HepG2 (cell line): Measurements from ENCODE around the gene PRR35.

Source experiments
- BHLHE40 ChIP-seq: IDR thresholded peaks from 2 replicates; pipeline ENCODE4 v1.6.1; 2011; ENCODE audit warnings: low read length, improper control_type of control experiment
- CTCF ChIP-seq: sonication (generic); formaldehyde crosslinking; IDR thresholded peaks from 2 replicates; pipeline ENCODE4 v1.5.0; 2020; ENCODE audit warnings: mild to moderate bottlenecking, missing genetic modification reagents, moderate library complexity
- FOXK1 ChIP-seq: sonication (generic); formaldehyde crosslinking; IDR thresholded peaks from 2 replicates; pipeline ENCODE4 v1.4.0; 2020; ENCODE audit warnings: low read depth, missing genetic modification reagents, borderline replicate concordance
- NRL ChIP-seq: sonication (generic); formaldehyde crosslinking; IDR thresholded peaks from 2 replicates; pipeline ENCODE4 v1.5.0; 2020; ENCODE audit warnings: missing genetic modification reagents, mild to moderate bottlenecking, moderate library complexity, borderline replicate concordance
- RBM39 ChIP-seq: fragments of 200-400 bp; formaldehyde crosslinking; IDR thresholded peaks from one replicate; pipeline ENCODE4 v1.6.1; 2018; ENCODE audit warnings: antibody characterized with exemption, mild to moderate bottlenecking, low read depth, low read length; ENCODE audit not compliant: poor library complexity, severe bottlenecking
- ZNF619 ChIP-seq: sonication (generic); formaldehyde crosslinking; IDR thresholded peaks from 2 replicates; pipeline ENCODE4 v1.4.0; 2020; ENCODE audit warnings: mild to moderate bottlenecking, missing genetic modification reagents
- TF ChIP-seq, protein P1 (sequence below): fragments of 450-650 bp; IDR thresholded peaks from 2 replicates; pipeline ENCODE4 v1.6.1; 2017; ENCODE audit warnings: mild to moderate bottlenecking
- TF ChIP-seq, protein P2 (sequence below), 2 experiments: sonication (generic) in 1 of 2; formaldehyde crosslinking in 1 of 2; IDR thresholded peaks; 2 replicates each; pipeline versions ENCODE4 v1.4.0 to v1.6.1; 2018 to 2020; ENCODE audit warnings: missing genetic modification reagents in 2 of 2, borderline replicate concordance in 1 of 2, low read depth in 1 of 2, mild to moderate bottlenecking in 1 of 2, missing biosample characterization in 1 of 2

DNA sequence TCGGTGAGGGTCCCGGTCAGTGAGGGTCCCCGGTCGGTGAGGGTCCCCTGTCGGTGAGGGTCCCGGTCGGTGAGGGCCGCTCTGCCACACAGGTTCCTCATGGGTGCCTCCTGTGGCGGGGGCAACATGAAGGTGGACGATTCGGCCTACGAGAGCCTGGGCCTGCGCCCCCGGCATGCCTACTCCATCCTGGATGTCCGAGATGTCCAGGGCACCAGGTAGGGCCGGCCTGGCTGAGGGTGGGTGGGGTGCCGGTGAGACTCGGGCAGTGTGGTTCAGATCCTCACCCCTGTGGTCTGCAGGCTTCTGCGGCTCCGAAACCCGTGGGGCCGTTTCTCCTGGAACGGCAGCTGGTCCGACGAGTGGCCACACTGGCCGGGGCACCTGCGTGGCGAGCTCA is 9.0 kb upstream of the PRR35 start:
- TF ChIP-seq FOXK1 (CRISPR knock-in tag) (no peak), BHLHE40 (no peak), ZNF619 (no peak), RBM39 (no peak), CTCF (no peak), NRL (CRISPR knock-in tag) (no peak)
- TF ChIP-seq, protein P1, sequence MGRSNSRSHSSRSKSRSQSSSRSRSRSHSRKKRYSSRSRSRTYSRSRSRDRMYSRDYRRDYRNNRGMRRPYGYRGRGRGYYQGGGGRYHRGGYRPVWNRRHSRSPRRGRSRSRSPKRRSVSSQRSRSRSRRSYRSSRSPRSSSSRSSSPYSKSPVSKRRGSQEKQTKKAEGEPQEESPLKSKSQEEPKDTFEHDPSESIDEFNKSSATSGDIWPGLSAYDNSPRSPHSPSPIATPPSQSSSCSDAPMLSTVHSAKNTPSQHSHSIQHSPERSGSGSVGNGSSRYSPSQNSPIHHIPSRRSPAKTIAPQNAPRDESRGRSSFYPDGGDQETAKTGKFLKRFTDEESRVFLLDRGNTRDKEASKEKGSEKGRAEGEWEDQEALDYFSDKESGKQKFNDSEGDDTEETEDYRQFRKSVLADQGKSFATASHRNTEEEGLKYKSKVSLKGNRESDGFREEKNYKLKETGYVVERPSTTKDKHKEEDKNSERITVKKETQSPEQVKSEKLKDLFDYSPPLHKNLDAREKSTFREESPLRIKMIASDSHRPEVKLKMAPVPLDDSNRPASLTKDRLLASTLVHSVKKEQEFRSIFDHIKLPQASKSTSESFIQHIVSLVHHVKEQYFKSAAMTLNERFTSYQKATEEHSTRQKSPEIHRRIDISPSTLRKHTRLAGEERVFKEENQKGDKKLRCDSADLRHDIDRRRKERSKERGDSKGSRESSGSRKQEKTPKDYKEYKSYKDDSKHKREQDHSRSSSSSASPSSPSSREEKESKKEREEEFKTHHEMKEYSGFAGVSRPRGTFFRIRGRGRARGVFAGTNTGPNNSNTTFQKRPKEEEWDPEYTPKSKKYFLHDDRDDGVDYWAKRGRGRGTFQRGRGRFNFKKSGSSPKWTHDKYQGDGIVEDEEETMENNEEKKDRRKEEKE = no peak
- TF ChIP-seq, protein P2, sequence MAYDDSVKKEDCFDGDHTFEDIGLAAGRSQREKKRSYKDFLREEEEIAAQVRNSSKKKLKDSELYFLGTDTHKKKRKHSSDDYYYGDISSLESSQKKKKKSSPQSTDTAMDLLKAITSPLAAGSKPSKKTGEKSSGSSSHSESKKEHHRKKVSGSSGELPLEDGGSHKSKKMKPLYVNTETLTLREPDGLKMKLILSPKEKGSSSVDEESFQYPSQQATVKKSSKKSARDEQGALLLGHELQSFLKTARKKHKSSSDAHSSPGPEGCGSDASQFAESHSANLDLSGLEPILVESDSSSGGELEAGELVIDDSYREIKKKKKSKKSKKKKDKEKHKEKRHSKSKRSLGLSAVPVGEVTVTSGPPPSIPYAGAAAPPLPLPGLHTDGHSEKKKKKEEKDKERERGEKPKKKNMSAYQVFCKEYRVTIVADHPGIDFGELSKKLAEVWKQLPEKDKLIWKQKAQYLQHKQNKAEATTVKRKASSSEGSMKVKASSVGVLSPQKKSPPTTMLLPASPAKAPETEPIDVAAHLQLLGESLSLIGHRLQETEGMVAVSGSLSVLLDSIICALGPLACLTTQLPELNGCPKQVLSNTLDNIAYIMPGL (CRISPR knock-in tag; IDR thresholded peaks at IDR 0.05; ENCODE audit: borderline replicate concordance in 1 of 2, low read depth in 1 of 2) = no peak
